ENCODE measurements around the gene PRKAR1B.

DNA sequence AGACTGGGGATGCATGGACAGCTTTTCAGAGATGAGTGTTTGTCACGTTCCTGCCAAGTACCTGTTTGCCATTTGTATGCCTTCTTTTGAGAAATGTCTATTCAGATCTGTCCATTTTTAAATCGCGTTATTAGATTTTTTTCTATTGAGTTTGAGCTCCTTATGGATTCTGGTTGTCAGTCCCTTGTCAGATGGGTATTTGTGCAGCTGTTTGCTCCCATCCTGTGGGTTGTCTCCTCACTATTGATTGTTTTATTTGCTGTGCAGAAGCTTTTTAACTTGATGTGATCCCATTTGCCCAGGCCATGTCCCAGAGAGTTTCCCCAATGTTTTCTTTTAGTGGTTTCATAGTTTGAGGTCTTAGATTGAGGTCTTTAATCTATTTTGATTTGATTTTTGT, 5.5 kb upstream of the PRKAR1B start:
- TF ChIP-seq, protein P1, sequence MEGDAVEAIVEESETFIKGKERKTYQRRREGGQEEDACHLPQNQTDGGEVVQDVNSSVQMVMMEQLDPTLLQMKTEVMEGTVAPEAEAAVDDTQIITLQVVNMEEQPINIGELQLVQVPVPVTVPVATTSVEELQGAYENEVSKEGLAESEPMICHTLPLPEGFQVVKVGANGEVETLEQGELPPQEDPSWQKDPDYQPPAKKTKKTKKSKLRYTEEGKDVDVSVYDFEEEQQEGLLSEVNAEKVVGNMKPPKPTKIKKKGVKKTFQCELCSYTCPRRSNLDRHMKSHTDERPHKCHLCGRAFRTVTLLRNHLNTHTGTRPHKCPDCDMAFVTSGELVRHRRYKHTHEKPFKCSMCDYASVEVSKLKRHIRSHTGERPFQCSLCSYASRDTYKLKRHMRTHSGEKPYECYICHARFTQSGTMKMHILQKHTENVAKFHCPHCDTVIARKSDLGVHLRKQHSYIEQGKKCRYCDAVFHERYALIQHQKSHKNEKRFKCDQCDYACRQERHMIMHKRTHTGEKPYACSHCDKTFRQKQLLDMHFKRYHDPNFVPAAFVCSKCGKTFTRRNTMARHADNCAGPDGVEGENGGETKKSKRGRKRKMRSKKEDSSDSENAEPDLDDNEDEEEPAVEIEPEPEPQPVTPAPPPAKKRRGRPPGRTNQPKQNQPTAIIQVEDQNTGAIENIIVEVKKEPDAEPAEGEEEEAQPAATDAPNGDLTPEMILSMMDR (tag by site-specific recombination; IDR thresholded peaks at IDR 0.05) = no peak
- TF ChIP-seq ZNF433 (tag by site-specific recombination; IDR thresholded peaks at IDR 0.05; ENCODE audit: low read depth) (no peak), ZNF600 (tag by site-specific recombination; IDR thresholded peaks at IDR 0.05) (no peak), ZNF561 (tag by site-specific recombination; IDR thresholded peaks at IDR 0.05; ENCODE audit: borderline replicate concordance) (no peak), YY1 (tag by site-specific recombination; IDR thresholded peaks at IDR 0.05) (no peak), ZNF654 (tag by site-specific recombination; IDR thresholded peaks at IDR 0.05; ENCODE audit: low read depth) (no peak), ZNF274 (IDR thresholded peaks at IDR 0.05; ENCODE audit: low read length) (no peak), ZNF274 (tag by site-specific recombination; IDR thresholded peaks at IDR 0.05; ENCODE audit: borderline replicate concordance) (no peak), ZNF404 (tag by site-specific recombination; IDR thresholded peaks at IDR 0.05) (no peak), MZF1 (tag by site-specific recombination; IDR thresholded peaks at IDR 0.05; ENCODE audit: borderline replicate concordance) (no peak), ZNF239 (tag by site-specific recombination; IDR thresholded peaks at IDR 0.05) (no peak), ZNF292 (tag by site-specific recombination; IDR thresholded peaks at IDR 0.05; ENCODE audit: borderline replicate concordance, low read depth) (no peak), ZNF530 (tag by site-specific recombination; IDR thresholded peaks at IDR 0.05; ENCODE audit: low read depth) (no peak), ZNF24 (tag by site-specific recombination; IDR thresholded peaks at IDR 0.05) (no peak), REPIN1 (tag by site-specific recombination; IDR thresholded peaks at IDR 0.05; ENCODE audit: low read depth) (no peak)
